Measurements from ENCODE around the gene SBF1.

The SBF1 gene

DNA sequence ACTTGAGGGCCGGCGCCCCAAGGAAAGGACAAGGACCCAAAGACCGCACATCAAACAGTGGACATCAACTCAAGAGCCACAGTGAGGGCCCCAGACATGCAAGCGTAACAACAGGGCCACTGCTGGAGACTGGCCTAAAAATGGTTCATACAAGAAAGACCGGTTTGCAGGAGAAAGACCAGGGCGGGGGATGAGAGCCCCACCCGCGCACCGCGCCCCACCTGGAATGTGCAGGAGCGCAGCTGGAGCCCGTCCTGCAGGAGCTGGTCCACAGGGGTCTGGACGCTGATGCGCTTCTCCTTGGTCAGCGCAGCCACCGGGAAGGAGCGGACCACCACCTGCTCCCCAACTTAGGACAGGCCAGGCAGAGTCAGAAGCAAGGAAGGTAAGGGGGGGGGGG lies 13.9 kb downstream of the SBF1 start:
- in situ Hi-C loops (cut with MboI; ENCODE audit: low sequenced_read_pairs, unreplicated experiment): no loop called here
- TF ChIP-seq, protein P1, sequence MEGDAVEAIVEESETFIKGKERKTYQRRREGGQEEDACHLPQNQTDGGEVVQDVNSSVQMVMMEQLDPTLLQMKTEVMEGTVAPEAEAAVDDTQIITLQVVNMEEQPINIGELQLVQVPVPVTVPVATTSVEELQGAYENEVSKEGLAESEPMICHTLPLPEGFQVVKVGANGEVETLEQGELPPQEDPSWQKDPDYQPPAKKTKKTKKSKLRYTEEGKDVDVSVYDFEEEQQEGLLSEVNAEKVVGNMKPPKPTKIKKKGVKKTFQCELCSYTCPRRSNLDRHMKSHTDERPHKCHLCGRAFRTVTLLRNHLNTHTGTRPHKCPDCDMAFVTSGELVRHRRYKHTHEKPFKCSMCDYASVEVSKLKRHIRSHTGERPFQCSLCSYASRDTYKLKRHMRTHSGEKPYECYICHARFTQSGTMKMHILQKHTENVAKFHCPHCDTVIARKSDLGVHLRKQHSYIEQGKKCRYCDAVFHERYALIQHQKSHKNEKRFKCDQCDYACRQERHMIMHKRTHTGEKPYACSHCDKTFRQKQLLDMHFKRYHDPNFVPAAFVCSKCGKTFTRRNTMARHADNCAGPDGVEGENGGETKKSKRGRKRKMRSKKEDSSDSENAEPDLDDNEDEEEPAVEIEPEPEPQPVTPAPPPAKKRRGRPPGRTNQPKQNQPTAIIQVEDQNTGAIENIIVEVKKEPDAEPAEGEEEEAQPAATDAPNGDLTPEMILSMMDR (IDR thresholded peaks at IDR 0.05; ENCODE audit: borderline replicate concordance, control extremely low read depth, extremely low read depth, insufficient read depth, missing control alignments): no peak
- no peak for DNase-seq (ENCODE audit: low spot score)

DNA sequence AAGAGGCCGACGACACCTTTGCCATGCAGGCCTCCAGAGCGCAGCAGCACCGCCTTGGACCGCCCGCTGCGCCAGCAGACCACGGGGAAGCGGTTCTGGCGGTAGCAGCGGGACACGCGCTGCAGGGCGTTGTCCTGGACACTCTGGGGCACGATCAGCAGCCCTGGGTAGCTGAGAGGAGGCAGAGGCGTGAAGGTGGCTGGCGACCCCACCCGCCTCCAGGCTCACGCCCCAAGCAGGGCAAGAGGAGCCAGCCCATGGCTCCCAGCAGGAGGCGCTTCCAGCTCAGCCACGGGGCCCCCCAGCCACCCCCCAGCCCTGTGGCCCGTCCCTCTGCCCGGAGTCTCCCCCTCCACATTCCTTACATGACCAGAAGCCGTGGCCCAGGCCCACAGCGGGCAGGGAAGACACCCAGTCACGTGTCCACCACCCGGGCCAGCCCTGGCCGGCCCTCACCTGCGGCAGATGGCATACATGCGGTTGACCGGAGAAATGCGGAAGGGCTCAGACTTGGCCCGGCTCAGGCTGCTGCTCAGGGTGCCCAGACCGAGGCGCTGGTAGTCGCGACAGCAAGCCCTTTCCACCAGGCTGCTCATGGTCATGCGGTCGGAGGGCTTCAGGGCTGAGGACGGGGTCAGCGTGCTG lies 15.2 kb downstream of the SBF1 start:
- DNase-seq (ENCODE audit: low spot score): no peak
- in situ Hi-C loops (cut with MboI; ENCODE audit: low sequenced_read_pairs, unreplicated experiment): no loop called here
- TF ChIP-seq, protein P1 (IDR thresholded peaks at IDR 0.05; ENCODE audit: borderline replicate concordance, control extremely low read depth, extremely low read depth, insufficient read depth, missing control alignments): peak; percentile 6

DNA sequence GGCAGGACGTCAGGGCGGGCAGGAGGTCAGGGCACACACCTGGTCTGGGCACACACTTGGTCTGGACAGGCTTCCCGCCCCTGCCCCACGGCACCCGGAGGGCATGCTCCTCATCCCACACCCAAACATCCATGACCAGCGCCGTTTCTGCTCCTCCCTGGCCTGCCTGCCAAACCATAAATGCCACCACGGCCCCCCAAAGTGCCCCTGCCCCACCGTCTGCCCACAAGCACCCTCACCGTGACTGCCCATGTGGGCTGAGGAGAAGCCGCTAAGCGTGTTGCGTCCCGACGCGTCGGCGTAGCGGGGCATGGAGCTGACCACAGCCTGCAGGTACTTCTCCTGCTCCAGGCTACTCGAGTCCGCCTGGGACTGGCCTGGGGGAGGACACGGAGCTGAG lies 15.8 kb downstream of the SBF1 start:
- TF ChIP-seq, protein P1 (IDR thresholded peaks at IDR 0.05; ENCODE audit: borderline replicate concordance, control extremely low read depth, extremely low read depth, insufficient read depth, missing control alignments): no peak
- DNase-seq (ENCODE audit: low spot score): no peak
- in situ Hi-C loops (cut with MboI; ENCODE audit: low sequenced_read_pairs, unreplicated experiment): no loop called here

DNA sequence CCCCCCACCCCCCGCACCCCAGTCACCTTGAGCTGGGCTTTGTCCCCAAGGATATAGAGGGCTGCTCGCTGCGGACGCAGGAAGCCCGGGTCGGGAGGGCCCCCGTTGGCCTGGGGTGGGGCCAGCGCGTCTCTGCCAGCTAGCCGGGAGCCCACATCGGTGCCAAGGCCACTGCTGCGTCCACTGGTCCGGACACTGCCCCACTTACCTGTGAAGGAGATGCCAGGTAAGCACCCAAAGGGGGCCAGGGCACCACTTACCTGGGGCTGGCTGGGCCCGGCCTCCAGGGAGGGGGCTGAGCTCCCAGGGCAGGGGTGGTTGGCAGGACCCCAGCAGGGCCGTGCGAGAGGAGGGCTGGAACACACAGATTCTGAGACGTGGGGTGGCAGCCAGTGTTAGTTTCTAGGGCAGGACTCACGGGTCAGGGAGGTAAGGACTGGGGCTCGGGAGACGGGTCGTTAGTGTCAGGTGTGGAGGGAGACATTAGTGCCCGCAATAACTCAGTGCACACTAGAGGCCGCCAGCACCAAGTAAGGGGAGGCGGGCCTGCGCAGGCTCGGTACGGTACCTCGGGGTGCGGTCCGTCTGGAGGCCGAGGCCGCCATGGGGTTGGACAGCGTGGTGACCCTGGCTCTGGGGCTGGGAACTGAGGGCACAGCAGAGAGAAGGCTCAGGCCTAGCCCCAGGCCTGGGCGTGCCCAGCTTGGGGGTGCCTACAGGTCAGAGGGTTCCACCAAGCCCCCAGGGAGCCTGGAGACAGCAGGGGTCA lies 18.2 kb downstream of the SBF1 start:
- in situ Hi-C loops (cut with MboI; ENCODE audit: low sequenced_read_pairs, unreplicated experiment): no loop called here
- DNase-seq (ENCODE audit: low spot score): no peak
- TF ChIP-seq, protein P1 (IDR thresholded peaks at IDR 0.05; ENCODE audit: borderline replicate concordance, control extremely low read depth, extremely low read depth, insufficient read depth, missing control alignments): no peak

DNA sequence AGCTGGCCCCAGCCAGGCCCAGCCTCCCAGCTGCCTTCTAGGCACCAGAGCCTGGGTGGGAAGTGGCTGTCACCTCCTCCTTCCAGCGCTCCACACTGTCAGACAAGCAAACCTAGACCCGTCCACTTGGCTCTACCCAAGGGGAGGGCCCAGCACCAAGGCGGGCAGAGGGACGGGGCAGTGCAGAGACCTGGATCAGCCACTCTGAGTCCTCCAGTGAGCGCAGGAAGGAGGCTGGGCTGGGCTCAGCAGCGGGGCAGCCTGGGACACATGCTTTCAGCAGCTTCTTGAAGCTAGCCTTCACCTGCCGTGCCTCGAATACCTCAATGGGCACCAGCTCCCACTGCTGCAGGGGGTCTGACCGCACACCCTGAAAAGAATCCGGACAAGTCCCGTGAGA lies 18.8 kb downstream of the SBF1 start:
- DNase-seq (ENCODE audit: low spot score): no peak
- TF ChIP-seq, protein P1 (IDR thresholded peaks at IDR 0.05; ENCODE audit: borderline replicate concordance, control extremely low read depth, extremely low read depth, insufficient read depth, missing control alignments): no peak
- in situ Hi-C loops (cut with MboI; ENCODE audit: low sequenced_read_pairs, unreplicated experiment): no loop called here

DNA sequence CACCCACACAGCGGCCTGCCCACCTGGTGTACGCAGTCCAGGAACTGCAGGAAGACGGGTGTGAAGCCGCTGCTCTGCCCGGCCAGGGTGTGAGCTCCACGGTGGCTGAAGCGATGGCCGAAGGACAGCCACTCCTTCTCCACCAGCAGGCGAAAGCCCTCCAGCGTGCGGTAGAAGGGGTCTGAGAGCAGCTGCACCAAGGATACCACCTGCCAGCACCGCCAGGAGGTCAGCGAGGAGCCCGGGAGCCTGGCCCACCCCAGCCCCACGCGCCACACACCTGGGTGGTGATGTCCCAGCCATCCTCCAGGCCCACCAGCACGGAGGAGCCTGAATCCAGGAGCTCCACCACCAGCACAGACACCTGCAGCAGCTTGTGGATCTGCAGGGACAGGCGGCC lies 19.6 kb downstream of the SBF1 start:
- in situ Hi-C loops (cut with MboI; ENCODE audit: low sequenced_read_pairs, unreplicated experiment): no loop called here
- TF ChIP-seq, protein P1 (IDR thresholded peaks at IDR 0.05; ENCODE audit: borderline replicate concordance, control extremely low read depth, extremely low read depth, insufficient read depth, missing control alignments): no peak
- no peak for DNase-seq (ENCODE audit: low spot score)

Data from GM13976 (cell line).